HFFc6 (cell line): Measurements from ENCODE around the gene SEMA4C. TPM values are rescaled to one million over a fixed set of nuclear protein-coding genes. Genes with fewer than 3 reads are reported as not detected.

Source experiments
- DNase-seq: peaks from one replicate; pipeline ENCODE4 v3.0.0-alpha.2; 2018
- H3K27ac Mint-ChIP-seq: 2 replicates; pipeline ENCODE4 v1.8.0; 2020; ENCODE audit warnings: mild to moderate bottlenecking, mixed read lengths
- H3K27me3 Mint-ChIP-seq: 2 replicates; pipeline ENCODE4 v1.8.0; 2021; ENCODE audit warnings: mild to moderate bottlenecking, moderate library complexity, mixed read lengths; ENCODE audit not compliant: insufficient read depth
- H3K36me3 Mint-ChIP-seq: 2 replicates; pipeline ENCODE4 v1.8.0; 2021; ENCODE audit warnings: low read depth, mixed read lengths
- H3K4me1 Mint-ChIP-seq: 2 replicates; pipeline ENCODE4 v1.8.0; 2020; ENCODE audit warnings: low read depth, mixed read lengths
- H3K4me3 Mint-ChIP-seq: 2 replicates; pipeline ENCODE4 v1.8.0; 2020; ENCODE audit warnings: mild to moderate bottlenecking, moderate library complexity, mixed read lengths
- H3K9me3 Mint-ChIP-seq: 2 replicates; pipeline ENCODE4 v1.8.0; 2020; ENCODE audit warnings: mild to moderate bottlenecking, mixed read lengths
- CTCF ChIP-seq: fragments of 200-600 bp; sonication (generic); IDR thresholded peaks from 2 replicates; pipeline ENCODE4 v1.5.0; 2021; ENCODE audit warnings: antibody characterized with exemption, mild to moderate bottlenecking
- total RNA-seq, 6 experiments: library from RNA; stranded (reverse); fragmentation: NEBNext Ultra II Directional; extraction: Animal tissue kit (Norgen Biotek cat#: 25700); gene quantifications; 2 replicates in 1 of 6; 3 replicates in 5 of 6; pipeline ENCODE4 v1.2.3, GENCODE V29; 2021

SEMA4C gene
- total RNA-seq, 6 experiments from 2014 or later: 11.6 to 13.7 (median 12.7) TPM

GRCh38 chr2:96832754-96833507, 36.9 kb downstream of the SEMA4C start:
- Mint-ChIP-seq H3K36me3 (peaks cover 12% of the 10 kb centered on the region; the same call in 1 of the 2 replicates), H3K4me3 (peak overlapping the region; percentile 78), H3K27me3 (no peaks in the 10 kb centered on the region; the same call in 1 of the 2 replicates), H3K4me1 (peaks cover 16% of the 10 kb centered on the region), H3K27ac (peak overlapping the region; percentile 87), H3K9me3 (no peaks in the 10 kb centered on the region)
- TF ChIP-seq CTCF: no peak
- peak; percentile 61 for DNase-seq

GRCh38 chr2:96832408-96832753, 37.5 kb downstream of the SEMA4C start:
- TF ChIP-seq CTCF: no peak
- Mint-ChIP-seq H3K4me3 (no peak overlapping the region; the same call in 1 of the 2 replicates), H3K27ac (peak overlapping the region; percentile 87)

GRCh38 chr2:96831679-96832078, 38.2 kb downstream of the SEMA4C start:
- Mint-ChIP-seq H3K36me3 (peaks cover 12% of the 10 kb centered on the region; the same call in 1 of the 2 replicates), H3K27me3 (no peaks in the 10 kb centered on the region; the same call in 1 of the 2 replicates)
- DNase-seq: no peak

More at GRCh38 chr2:96832408-96832753, 37.5 kb downstream of the SEMA4C start:
- H3K36me3 Mint-ChIP-seq: peaks cover 12% of the 10 kb centered on the region; the same call in 1 of the 2 replicates
- no peak for DNase-seq
- H3K9me3 Mint-ChIP-seq: no peaks in the 10 kb centered on the region
- peaks cover 16% of the 10 kb centered on the region for H3K4me1 Mint-ChIP-seq
- H3K27me3 Mint-ChIP-seq: no peaks in the 10 kb centered on the region; the same call in 1 of the 2 replicates

GRCh38 chr2:96830044-96830562, 39.8 kb downstream of the SEMA4C start:
- H3K36me3 Mint-ChIP-seq: peaks cover 12% of the 10 kb centered on the region; the same call in 1 of the 2 replicates
- no peaks in the 10 kb centered on the region for H3K9me3 Mint-ChIP-seq
- no peak overlapping the region for H3K27ac Mint-ChIP-seq
- peaks cover 16% of the 10 kb centered on the region for H3K4me1 Mint-ChIP-seq
- H3K4me3 Mint-ChIP-seq: no peak overlapping the region
- TF ChIP-seq CTCF: no peak
- H3K27me3 Mint-ChIP-seq: no peaks in the 10 kb centered on the region; the same call in 1 of the 2 replicates
- no peak for DNase-seq

More at GRCh38 chr2:96831679-96832078, 38.2 kb downstream of the SEMA4C start:
- TF ChIP-seq CTCF: no peak
- Mint-ChIP-seq H3K27ac (no peak overlapping the region), H3K4me3 (no peak overlapping the region), H3K9me3 (no peaks in the 10 kb centered on the region), H3K4me1 (peaks cover 16% of the 10 kb centered on the region)

- no peak for TF ChIP-seq CTCF
- no peak for DNase-seq
- peaks cover 12% of the 10 kb centered on the region; the same call in 1 of the 2 replicates for H3K36me3 Mint-ChIP-seq
- H3K27me3 Mint-ChIP-seq: no peaks in the 10 kb centered on the region; the same call in none of the 2 replicates
- H3K4me3 Mint-ChIP-seq: no peak overlapping the region
- peaks cover 22% of the 10 kb centered on the region for H3K4me1 Mint-ChIP-seq
- no peaks in the 10 kb centered on the region for H3K9me3 Mint-ChIP-seq
- no peak overlapping the region for H3K27ac Mint-ChIP-seq
Measured at GRCh38 chr2:96828874-96829273, 41.0 kb downstream of the SEMA4C start.
